HG03175 (cell line): ENCODE results near the gene ZNF860.
"Not testable (repeated sequence)": the region's sequence is repeated elsewhere in the genome, so short reads cannot be mapped to it uniquely, and the experiment has no call there.

Experiments
- ATAC-seq: cut with Tn5 transposase; IDR thresholded peaks from one replicate; pipeline ENCODE4 v1.9.1; 2021; ENCODE audit warnings: mild to moderate bottlenecking, moderate library complexity; ENCODE audit not compliant: unreplicated experiment

The ZNF860 gene

DNA sequence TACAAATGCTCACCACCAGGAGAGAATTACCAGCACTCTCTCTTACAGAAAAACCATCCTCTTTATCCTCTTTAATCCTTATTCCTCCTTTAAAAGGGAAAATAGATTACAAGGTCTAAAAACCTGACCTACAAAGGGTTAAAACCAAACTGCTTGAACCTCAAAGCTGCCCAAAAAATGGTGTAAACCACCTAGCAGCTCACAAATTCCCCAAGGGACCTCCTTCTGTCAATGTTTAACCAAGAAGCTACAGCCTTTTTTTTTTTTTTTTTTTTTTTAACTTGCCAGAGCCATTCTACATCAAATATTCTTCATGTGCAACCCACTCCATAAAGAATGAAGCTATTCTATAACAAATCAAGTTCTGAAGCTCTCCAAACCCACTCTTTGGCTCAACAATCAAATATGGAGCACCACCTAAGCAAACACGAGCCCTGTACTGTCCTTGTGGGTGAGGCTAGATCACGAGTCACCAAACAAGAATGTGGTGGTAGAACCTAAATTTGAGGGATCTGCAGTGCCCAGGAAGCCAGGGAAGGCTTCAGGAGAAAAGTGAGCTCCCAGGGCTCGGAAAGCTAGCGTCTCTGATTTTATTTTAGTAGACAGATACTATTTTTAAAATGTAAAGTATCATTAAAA, 20.6 kb upstream of the ZNF860 start:
- ATAC-seq: peak; percentile 71

DNA sequence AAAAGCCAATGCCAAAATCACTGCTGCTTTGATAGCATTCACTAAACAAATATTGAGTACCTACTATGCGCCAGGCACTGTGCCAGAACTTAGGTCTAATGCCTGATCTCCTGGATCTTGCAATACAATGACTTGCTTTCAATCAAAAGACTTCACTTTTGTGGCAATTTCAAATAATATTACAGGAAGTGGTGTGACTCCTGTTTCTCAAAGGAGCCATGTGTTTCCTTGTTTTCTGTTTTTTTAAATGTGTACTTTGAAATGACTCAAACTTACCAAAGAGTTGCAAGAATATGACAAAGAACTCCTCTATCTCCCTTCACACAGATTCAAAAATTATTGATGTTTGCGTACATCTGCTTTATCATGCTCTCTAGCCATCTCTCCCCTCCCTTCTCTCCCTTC, 18.7 kb upstream of the ZNF860 start:
- ATAC-seq: no peak

DNA sequence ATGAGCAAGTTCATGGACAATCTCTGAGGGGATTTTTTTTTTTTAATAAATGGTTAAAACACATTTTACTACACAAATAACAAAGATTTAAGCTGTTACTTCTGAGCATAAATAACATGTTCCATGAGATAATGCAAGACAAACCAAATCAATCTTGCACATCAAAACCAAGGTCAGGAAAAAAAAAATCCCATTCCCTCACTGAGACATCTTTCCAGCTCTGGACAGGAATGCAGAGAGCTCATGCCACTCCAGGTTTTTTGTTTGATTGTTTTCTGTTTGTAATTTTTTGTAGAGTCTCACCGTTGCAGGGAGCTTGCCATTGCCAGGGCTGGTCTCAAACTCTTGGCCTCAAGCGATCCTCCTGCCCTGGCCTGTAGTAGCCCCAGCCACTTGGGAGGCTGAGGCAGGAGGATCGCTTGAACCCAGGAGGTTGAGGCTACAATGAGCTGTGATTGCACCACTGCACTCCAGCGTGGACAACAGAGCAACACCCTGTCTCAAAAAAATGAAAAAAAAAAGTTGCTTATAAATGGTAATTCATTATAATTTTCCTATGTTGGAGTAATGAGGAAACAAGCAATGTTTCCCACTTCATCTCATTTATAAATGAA, 14.5 kb upstream of the ZNF860 start:
- ATAC-seq: no peak

GRCh38 chr3:31967592-31967991, 14.0 kb upstream of the ZNF860 start:
- no peak for ATAC-seq

DNA sequence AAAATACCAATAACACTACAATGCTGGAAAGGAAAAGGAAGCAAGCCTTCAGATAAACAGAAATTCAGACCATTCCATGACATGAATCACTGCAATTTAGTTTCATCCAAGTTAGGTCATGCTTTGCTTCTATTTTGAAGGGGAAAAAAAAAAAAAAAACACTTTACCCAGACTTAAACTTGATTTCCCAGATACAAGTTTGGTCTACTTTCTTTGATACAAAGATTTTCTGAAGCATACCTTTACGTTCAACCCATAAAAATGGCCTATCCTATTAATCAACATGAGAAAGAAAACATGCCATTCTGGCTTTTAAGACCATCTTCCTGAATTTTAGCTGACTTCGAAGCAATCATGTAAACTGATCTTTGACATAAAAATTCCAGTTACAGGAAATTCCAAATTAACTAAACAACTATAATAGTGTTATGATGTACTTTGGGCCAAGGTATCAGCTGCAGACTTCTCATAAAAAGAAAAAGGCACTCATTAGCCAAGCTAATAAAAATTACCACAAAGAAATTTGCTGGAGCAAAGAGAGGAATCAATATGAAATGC, 13.1 kb upstream of the ZNF860 start:
- ATAC-seq: no peak

GRCh38 chr3:31968927-31969418, 12.6 kb upstream of the ZNF860 start:
- ATAC-seq: no peak

- no peak for ATAC-seq
Observed at GRCh38 chr3:31971607-31972006, 9.9 kb upstream of the ZNF860 start.

- ATAC-seq: no peak
Observed at GRCh38 chr3:31973081-31973480, 8.5 kb upstream of the ZNF860 start.

GRCh38 chr3:31973837-31974236, 7.7 kb upstream of the ZNF860 start:
- ATAC-seq: no peak

DNA sequence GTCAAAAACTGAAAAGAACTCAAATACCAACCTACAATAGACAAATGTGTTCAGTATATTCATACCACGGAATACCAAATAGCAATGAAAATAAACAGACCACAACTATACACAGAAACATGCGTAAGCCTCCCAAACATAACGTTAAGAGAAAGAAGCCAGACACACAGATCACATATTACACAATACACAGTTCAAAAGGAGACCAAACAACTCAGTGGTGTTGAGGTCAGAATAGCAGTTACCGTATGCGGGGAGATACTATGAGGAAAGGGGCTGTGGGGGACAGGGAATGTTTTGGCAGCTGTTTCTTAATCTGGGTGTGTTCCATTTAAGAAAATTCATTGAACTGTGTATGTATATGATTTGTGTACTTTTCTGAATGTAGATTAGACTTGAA, 7.1 kb upstream of the ZNF860 start:
- no peak for ATAC-seq

GRCh38 chr3:31974964-31975363, 6.6 kb upstream of the ZNF860 start:
- no peak for ATAC-seq

DNA sequence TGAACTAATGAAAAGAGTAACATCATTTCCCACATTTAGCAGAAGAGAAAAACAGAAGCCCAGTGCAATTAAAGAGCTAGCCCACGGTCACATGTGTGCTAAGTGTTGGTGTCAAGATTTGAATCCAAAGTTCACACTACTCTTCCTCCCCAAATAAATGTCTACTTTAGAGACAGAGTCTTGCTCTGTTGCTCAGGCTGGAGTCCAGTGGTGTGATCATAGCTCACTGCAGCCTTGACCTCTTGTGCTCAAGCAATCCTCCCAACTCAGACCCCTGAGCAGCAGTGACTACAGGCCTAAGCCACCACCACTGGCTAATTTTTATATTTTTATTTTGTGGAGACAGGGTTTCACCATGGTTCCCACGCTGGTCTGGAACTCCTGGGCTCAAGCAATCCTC, 5.2 kb upstream of the ZNF860 start:
- ATAC-seq: no peak

DNA sequence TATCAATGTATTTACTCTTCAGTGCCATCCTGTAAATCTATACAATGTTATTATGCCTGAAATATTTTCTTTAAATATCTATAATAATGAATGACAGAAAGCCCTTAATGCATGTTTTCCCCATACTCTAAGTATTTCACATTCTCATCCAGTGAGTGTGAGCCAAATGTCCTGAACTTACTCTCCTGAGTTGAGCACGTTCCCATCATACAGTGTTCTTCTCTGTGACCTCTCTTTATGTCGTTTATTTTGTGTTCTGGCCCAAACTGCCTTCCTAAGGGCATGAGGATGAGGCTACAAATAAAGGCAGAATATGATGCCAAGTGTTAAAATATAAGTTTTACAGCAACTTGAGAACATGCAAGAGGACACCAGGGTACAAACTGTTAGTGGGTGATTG, 3.8 kb upstream of the ZNF860 start:
- no peak for ATAC-seq

- ATAC-seq: no peak
Observed at GRCh38 chr3:31978553-31978952, 3.0 kb upstream of the ZNF860 start.

DNA sequence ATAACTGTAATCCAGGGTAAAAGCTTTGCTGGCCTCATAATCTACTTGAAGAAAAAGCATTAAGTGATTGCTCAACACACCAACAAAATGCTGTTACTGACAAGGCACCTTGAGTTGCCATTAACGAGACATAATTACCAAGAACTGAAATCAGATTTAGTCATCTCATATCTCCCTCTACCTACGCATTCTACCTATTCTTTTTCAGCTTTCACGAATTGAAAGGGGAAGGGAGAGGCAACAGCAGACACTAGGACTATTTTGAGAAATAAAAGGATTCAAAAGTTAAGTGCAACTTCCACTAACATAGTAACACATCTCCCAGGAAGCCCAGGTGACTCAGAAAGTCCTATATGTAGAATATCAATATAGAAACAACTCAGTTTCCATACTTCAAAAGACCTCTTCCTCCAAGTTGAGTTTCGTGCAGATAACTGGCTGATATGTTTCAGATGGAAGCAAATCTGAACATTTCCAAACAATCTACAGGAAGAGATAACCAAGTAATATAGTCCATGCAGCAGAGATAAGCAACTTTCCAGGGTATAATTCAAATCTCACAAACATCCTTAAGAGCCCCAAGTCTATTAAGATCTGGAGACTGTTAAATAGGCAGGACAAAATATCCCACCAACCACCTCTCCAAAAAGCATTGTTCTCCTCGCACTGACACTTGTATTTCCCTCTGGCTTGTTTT, 2.4 kb upstream of the ZNF860 start:
- ATAC-seq: no peak

DNA sequence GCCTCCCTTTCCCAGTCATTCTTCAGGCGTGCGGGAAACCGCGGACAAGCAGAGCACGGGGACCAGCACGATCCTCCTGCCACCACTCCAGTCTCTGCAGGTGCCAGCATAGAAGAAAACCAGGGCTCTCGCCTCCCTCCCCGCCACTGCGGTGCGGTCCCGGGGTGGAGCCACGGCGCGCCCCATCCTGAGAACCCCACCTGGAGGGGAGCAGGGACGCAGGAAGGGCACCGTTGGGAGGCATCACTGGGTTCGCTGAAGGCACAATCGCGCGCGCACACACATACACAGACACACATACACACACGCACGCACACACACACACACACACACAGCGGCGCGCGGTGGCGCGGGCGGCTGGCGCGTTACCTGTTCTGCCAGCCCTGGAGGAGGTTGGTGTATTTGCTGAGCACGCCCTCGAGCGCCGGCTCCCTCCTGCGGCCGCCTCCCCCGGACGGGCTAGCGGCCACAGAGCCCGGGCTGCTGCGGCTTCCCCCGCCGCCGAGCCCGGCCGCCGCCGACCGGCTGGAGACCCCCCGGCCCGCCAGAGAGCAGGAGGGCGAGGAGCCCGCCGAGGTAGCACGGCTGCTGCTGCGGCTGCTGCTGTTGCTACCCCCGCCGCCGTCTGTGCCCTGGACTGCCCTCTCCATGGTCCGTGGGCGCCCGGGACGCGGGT, 882 bp upstream of the ZNF860 start:
- peak; percentile 59 for ATAC-seq

DNA sequence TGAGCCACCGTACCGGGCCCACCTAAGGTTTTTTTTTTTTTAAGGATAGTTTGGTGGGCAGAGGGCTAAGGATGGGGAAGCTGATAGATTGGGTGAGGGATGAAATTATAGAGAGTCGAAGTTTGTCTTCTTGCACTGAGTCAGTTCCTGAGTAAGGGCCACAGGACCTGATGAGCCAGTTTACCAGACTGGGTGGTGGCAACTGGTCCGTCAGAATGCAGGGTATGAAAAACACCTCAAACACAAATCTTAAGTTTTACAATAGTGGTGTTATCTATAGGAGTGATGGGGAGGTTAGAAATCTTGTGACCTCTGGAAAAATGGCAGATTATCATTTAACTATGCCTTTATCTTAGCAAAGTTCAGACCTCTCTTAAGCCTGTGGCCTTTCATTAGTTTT, 2.8 kb downstream of the ZNF860 start:
- ATAC-seq: no peak

DNA sequence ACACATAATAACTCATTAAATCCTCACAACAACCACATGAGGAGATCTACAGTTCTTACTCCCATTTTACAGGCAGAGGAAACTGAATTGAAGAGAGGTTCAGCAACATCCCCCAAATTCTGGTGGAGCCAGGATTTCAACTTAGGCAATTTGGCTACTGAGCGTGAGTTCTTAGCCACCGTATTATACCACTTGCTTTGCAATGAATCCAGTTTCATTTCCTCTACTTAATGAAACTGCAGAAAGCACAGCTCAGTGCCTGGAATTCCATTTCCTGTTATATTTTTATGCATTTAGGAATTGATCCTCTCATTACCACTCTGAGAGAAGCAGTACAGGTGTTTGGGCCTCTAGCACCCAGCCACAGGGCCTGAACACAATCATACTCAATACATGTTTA, 4.3 kb downstream of the ZNF860 start:
- ATAC-seq: no peak

- no peak for ATAC-seq
Observed at GRCh38 chr3:31988271-31988670, 6.7 kb downstream of the ZNF860 start.

DNA sequence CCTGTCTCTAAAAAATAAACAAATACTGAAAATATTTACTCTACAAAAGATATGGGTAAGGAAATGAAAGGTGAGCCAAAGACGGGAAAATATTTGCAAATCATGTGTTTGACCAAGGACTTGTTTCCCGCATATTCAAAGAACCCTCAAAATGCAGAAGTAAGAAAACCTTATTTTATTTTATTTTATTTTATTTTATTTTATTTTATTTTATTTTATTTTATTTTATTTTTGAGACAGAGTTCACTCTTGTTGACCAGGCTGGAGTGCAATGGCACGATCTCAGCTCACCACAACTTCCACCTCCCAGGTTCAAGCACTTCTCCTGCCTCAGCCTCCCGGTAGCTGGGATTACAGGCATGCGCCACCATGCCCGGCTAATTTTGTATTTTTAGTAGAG, 11.4 kb downstream of the ZNF860 start:
- ATAC-seq: not testable (repeated sequence)

- ATAC-seq: no peak
Observed at GRCh38 chr3:31993843-31994242, 12.3 kb downstream of the ZNF860 start.
